B cell (primary cell): ENCODE results near the gene LPCAT1. TPM values are rescaled to one million over a fixed set of nuclear protein-coding genes. Genes with fewer than 3 reads are reported as not detected.

Experiments used
- ATAC-seq: fragments of 200-7000 bp; cut with Tn5 transposase; one replicate; pipeline ENCODE4 v1.10.0; 2021; ENCODE audit warnings: low read depth, mild to moderate bottlenecking, moderate number of reproducible peaks, moderate library complexity
- CTCF ChIA-PET: fragments of 350-600 bp; sonication (Branson Sonifier 250); formaldehyde crosslinking; loops from one replicate; lab custom pipeline; 2021; ENCODE audit warnings: antibody characterized with exemption, inconsistent platforms; lab: Charles Lee
- POLR2A ChIA-PET: fragments of 350-600 bp; sonication (Branson Sonifier 250); formaldehyde crosslinking; loops from one replicate; lab custom pipeline; 2021; ENCODE audit warnings: antibody characterized with exemption; lab: Charles Lee
- DNase-seq: peaks from one replicate; pipeline ENCODE4 v3.0.0; 2013
- H2AFZ ChIP-seq: 2 replicates; pipeline ENCODE4 v1.6.1; 2012; ENCODE audit warnings: mild to moderate bottlenecking, low read depth, low read length; ENCODE audit not compliant: insufficient read depth, poor library complexity, severe bottlenecking
- H3K27ac ChIP-seq, 2 donors: 1 replicate in 1 of 2; 2 replicates in 1 of 2; pipeline ENCODE4 v1.5.1; 2012 to 2013; ENCODE audit warnings: low read length in 2 of 2, mild to moderate bottlenecking in 2 of 2, moderate library complexity in 1 of 2
- H3K27me3 ChIP-seq, 4 experiments: fragments of 200-600 bp in 1 of 4; sonication (generic) in 1 of 4; replicated peaks in 1 of 4; 1 replicate in 2 of 4; 2 replicates in 2 of 4; pipeline versions ENCODE4 v1.6.1 to v1.7.0; 2013 to 2016; ENCODE audit warnings: low read length in 3 of 4, mild to moderate bottlenecking in 2 of 4, mixed read lengths in 1 of 4, moderate library complexity in 1 of 4; ENCODE audit not compliant: insufficient read depth in 4 of 4, control insufficient read depth in 3 of 4; ENCODE audit errors: control extremely low read depth in 1 of 4
- H3K36me3 ChIP-seq, 2 experiments: replicated peaks in 1 of 2; 1 replicate in 1 of 2; 2 replicates in 1 of 2; pipeline versions ENCODE4 v1.6.1 to v1.7.1; 2013; ENCODE audit warnings: low read length in 1 of 2; ENCODE audit not compliant: insufficient read depth in 2 of 2, control insufficient read depth in 1 of 2; ENCODE audit errors: control extremely low read depth in 1 of 2, extremely low read depth in 1 of 2
- H3K4me1 ChIP-seq, 2 donors: fragments of 200-600 bp in 1 of 2; sonication (generic) in 1 of 2; 1 replicate in 1 of 2; 2 replicates in 1 of 2; pipeline versions ENCODE4 v1.5.1 to v1.6.1; 2013 to 2017; ENCODE audit warnings: low read length in 2 of 2; ENCODE audit not compliant: control insufficient read depth in 2 of 2, insufficient read depth in 2 of 2
- H3K4me2 ChIP-seq: replicated peaks from 2 replicates; pipeline ENCODE3; 2012; ENCODE audit warnings: mild to moderate bottlenecking, low read depth, low read length; ENCODE audit not compliant: poor library complexity, severe bottlenecking
- H3K4me3 ChIP-seq, 5 experiments: fragments of 200-600 bp in 1 of 5; sonication (generic) in 1 of 5; 1 replicate in 3 of 5; 2 replicates in 2 of 5; pipeline versions ENCODE4 v1.5.1 to v1.7.0; 2011 to 2016; ENCODE audit warnings: low read length in 4 of 5, mild to moderate bottlenecking in 4 of 5, low read depth in 2 of 5, control low read depth in 1 of 5, moderate library complexity in 1 of 5; ENCODE audit not compliant: insufficient read depth in 1 of 5; ENCODE audit errors: control extremely low read depth in 1 of 5, extremely low read depth in 1 of 5
- H3K79me2 ChIP-seq: fragments of 200-600 bp; sonication (generic); one replicate; pipeline ENCODE4 v1.6.0; 2016; ENCODE audit warnings: low read length; ENCODE audit not compliant: control insufficient read depth, insufficient read depth
- H3K9ac ChIP-seq: fragments of 200-600 bp; sonication (generic); 2 replicates; pipeline ENCODE4 v1.6.1; 2017; ENCODE audit warnings: mild to moderate bottlenecking, low read length, moderate library complexity
- H3K9me3 ChIP-seq, 3 donors: one replicate each; pipeline versions ENCODE4 v1.6.1 to v1.7.1; 2013; ENCODE audit warnings: low read length in 2 of 3; ENCODE audit not compliant: control insufficient read depth in 2 of 3, insufficient read depth in 1 of 3; ENCODE audit errors: control extremely low read depth in 1 of 3
- H4K20me1 ChIP-seq: 2 replicates; pipeline ENCODE4 v1.6.0; 2012; ENCODE audit warnings: mild to moderate bottlenecking, low read length; ENCODE audit not compliant: insufficient read depth, control insufficient read depth, poor library complexity, severe bottlenecking
- H3K27ac Mint-ChIP-seq: one replicate; pipeline ENCODE4 v1.8.0; 2021; ENCODE audit warnings: mixed read lengths
- H3K27me3 Mint-ChIP-seq: one replicate; pipeline ENCODE4 v1.8.0; 2021; ENCODE audit warnings: mixed read lengths
- H3K4me1 Mint-ChIP-seq: one replicate; pipeline ENCODE4 v1.8.0; 2021; ENCODE audit warnings: mixed read lengths
- H3K4me3 Mint-ChIP-seq: one replicate; pipeline ENCODE4 v1.8.0; 2021; ENCODE audit warnings: mixed read lengths
- H3K9me3 Mint-ChIP-seq: one replicate; pipeline ENCODE4 v1.8.0; 2022; ENCODE audit warnings: mixed read lengths; ENCODE audit not compliant: insufficient read depth
- EZH2 ChIP-seq: IDR thresholded peaks from 2 replicates; pipeline ENCODE4 v1.6.1; 2012; ENCODE audit warnings: borderline replicate concordance, low read depth, mild to moderate bottlenecking, moderate library complexity, low read length; ENCODE audit not compliant: insufficient read depth, poor library complexity, severe bottlenecking
- WGBS: methylation state at CpG from one replicate; pipeline ENCODE4 v1.1.5; 2013; ENCODE audit warnings: missing lambda C conversion rate; ENCODE audit not compliant: insufficient coverage; 5-methylcytosine and 5-hydroxymethylcytosine counted together
- intact Hi-C: fragments of 100-400 bp; cut with micrococcal nuclease; formaldehyde crosslinking; loops from one replicate; pipeline ENCODE4 v1.10.0; 2022
- polyA plus RNA-seq: library from polyadenylated mRNA; depleted of rRNA; stranded (reverse); fragments of >200 nt; gene quantifications from 2 replicates; pipeline ENCODE4 v1.2.3, GENCODE V29; 2012
- total RNA-seq, 2 donors: library from RNA; stranded (reverse); fragments of 120-200 nt in 1 of 2; gene quantifications; 1 replicate in 1 of 2; 2 replicates in 1 of 2; pipeline versions ENCODE4 v1.2.3 to v1.2.4, GENCODE V29; 2013 to 2022
- TF ChIP-seq, protein P1 (sequence below): fragments of 200-600 bp; IDR thresholded peaks from one replicate; pipeline ENCODE4 v1.8.0; 2022; ENCODE audit warnings: antibody characterized with exemption, mild to moderate bottlenecking

Gene LPCAT1
- total and polyA plus RNA-seq, 2 donors (not counting 1 experiment from before 2014, with no cell fraction given), result 94.8 to 159 TPM

DNA sequence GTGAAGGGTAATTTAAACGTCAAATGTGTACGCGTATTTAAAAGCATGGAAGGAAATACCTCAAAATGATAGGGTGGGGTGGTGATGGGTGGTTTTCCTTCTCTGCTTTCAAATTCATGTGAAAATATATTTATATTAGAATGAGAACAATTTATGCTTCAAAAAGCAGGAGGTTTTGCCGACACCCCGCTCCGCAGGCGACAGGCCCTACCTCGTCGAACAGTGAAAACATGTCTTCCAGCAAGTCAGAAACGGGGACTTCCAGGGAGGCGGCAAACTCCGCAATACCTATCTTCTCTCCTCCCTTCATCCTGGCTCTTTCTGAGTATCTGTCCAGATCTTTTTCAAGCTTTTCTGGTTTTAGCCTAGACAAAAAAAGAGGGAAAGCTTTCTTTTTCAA lies 50.0 kb downstream of the LPCAT1 start:
- ATAC-seq (no peak), DNase-seq (no peak)
- Histone ChIP-seq H3K27ac (no peak overlapping the region), H3K79me2 (peaks cover 28% of the 10 kb centered on the region), H3K4me1 (peaks cover 0 to 2% of the 10 kb centered on the region in 2 donors), H3K4me3 (no peak overlapping the region), H4K20me1 (peaks cover 20% of the 10 kb centered on the region), H3K9ac (no peak overlapping the region), H2AFZ (no peak overlapping the region), H3K4me2 (no peak overlapping the region), H3K9me3 (no peaks in the 10 kb centered on the region), H3K27me3 (no peaks in the 10 kb centered on the region), H3K36me3 (peaks cover 2 to 86% of the 10 kb centered on the region in 2 experiments)
- H3K27me3 Mint-ChIP-seq, result no peaks in the 10 kb centered on the region
- no peak for TF ChIP-seq EZH2
- TF ChIP-seq, protein P1, sequence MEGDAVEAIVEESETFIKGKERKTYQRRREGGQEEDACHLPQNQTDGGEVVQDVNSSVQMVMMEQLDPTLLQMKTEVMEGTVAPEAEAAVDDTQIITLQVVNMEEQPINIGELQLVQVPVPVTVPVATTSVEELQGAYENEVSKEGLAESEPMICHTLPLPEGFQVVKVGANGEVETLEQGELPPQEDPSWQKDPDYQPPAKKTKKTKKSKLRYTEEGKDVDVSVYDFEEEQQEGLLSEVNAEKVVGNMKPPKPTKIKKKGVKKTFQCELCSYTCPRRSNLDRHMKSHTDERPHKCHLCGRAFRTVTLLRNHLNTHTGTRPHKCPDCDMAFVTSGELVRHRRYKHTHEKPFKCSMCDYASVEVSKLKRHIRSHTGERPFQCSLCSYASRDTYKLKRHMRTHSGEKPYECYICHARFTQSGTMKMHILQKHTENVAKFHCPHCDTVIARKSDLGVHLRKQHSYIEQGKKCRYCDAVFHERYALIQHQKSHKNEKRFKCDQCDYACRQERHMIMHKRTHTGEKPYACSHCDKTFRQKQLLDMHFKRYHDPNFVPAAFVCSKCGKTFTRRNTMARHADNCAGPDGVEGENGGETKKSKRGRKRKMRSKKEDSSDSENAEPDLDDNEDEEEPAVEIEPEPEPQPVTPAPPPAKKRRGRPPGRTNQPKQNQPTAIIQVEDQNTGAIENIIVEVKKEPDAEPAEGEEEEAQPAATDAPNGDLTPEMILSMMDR, result no peak
- POLR2A ChIA-PET, result no interaction called here
- H3K4me1 Mint-ChIP-seq, result peaks cover 1% of the 10 kb centered on the region
- intact Hi-C loops, result no loop called here
- 100% methylated on average over 4 of the region's 12 CpGs for WGBS
- H3K4me3 Mint-ChIP-seq, result no peak overlapping the region
- H3K27ac Mint-ChIP-seq, result no peak overlapping the region
- CTCF ChIA-PET, result no interaction called here
- H3K9me3 Mint-ChIP-seq, result no peaks in the 10 kb centered on the region

DNA sequence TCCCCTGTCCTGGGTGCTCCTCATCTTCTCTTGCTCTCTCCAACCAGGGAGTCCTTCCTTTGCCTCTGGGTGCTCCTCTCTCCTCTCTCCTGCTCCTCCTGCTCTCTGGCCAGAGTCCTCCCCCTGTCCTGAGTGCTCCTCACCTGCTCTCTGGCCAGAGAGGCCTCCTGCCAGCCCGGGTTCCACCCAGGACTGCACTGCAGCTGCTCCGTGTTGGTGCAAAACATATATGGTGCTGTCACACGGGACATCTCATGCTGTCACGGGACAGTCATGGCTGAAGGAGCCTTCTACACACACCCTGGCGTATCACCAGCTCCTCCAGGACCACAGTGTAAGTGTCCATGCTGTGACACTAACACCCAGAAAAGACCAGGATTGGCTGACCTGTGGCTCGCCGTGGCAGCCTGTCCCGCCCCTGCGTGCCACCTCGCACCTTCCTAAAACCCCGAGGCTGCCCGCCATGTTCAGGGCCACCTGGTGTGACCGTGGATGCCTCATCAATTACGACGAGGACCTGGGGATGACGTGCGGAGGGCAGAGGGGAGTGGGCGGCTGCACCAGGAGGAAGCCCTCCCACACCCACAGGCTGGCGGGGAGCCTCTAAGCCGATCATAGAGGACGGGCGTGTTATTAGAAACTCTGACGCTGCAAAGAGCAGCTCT lies 50.7 kb downstream of the LPCAT1 start:
- Histone ChIP-seq H3K4me1 (peaks cover 0 to 2% of the 10 kb centered on the region in 2 donors), H4K20me1 (peaks cover 27% of the 10 kb centered on the region), H3K4me3 (no peak overlapping the region), H3K9ac (no peak overlapping the region), H3K27ac (no peak overlapping the region), H3K36me3 (peaks cover 2 to 80% of the 10 kb centered on the region in 2 experiments), H3K9me3 (no peaks in the 10 kb centered on the region), H2AFZ (no peak overlapping the region), H3K4me2 (no peak overlapping the region), H3K27me3 (no peaks in the 10 kb centered on the region), H3K79me2 (peaks cover 22% of the 10 kb centered on the region)
- Mint-ChIP-seq H3K9me3 (no peaks in the 10 kb centered on the region), H3K4me1 (no peaks in the 10 kb centered on the region), H3K27ac (peak overlapping the region; percentile 37), H3K4me3 (no peak overlapping the region), H3K27me3 (no peaks in the 10 kb centered on the region)
- POLR2A ChIA-PET, result no interaction called here
- ATAC-seq (no peak), DNase-seq (no peak)
- intact Hi-C loops, result no loop called here
- no peak for TF ChIP-seq EZH2
- TF ChIP-seq, protein P1, result no peak
- 98% methylated on average over 23 of the region's 23 CpGs for WGBS
- CTCF ChIA-PET, result no interaction called here
